Vagina (tissue), 2 donors: ENCODE results near the gene MPIG6B.

Experiments
- POLR2A ChIP-seq, 2 donors: fragments of 450-650 bp; IDR thresholded peaks; one replicate each; pipeline ENCODE4 v1.6.1; 2017; ENCODE audit warnings: antibody characterized with exemption in 2 of 2, mild to moderate bottlenecking in 2 of 2, moderate library complexity in 2 of 2
- POLR2AphosphoS5 ChIP-seq, 2 donors: sonication (generic); formaldehyde crosslinking; IDR thresholded peaks; one replicate each; pipeline ENCODE4 v1.9.0; 2017; ENCODE audit warnings: antibody characterized with exemption in 2 of 2, mild to moderate bottlenecking in 2 of 2, low read depth in 1 of 2; ENCODE audit not compliant: insufficient read depth in 1 of 2
- TF ChIP-seq, protein P1 (sequence below), 3 experiments: fragments of 450-650 bp in 2 of 3; fragments of 200-600 bp in 1 of 3; sonication (generic) in 1 of 3; IDR thresholded peaks; one replicate each; pipeline ENCODE4 v1.5.1; 2017 to 2019; ENCODE audit warnings: antibody characterized with exemption in 3 of 3, mild to moderate bottlenecking in 2 of 3, moderate library complexity in 2 of 3

DNA sequence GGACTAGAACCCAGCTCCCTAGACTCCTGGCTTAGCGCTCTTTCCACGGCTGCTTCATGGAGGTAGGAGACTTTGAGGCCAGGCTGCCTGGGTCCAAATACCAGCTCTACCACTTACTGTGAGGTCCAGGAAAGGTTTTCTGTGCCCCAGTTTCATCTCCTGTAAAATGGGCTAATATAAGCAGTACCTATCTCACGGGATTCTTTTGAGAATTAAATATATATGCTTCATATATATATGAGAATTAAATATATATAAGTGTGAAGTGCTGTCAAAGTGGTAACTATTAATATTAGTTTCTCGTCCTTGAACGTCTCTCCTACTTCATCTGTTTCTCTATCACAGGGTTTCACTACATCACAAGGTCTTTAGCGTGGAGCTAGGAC, 32.1 kb upstream of the MPIG6B start:
- TF ChIP-seq, protein P1, sequence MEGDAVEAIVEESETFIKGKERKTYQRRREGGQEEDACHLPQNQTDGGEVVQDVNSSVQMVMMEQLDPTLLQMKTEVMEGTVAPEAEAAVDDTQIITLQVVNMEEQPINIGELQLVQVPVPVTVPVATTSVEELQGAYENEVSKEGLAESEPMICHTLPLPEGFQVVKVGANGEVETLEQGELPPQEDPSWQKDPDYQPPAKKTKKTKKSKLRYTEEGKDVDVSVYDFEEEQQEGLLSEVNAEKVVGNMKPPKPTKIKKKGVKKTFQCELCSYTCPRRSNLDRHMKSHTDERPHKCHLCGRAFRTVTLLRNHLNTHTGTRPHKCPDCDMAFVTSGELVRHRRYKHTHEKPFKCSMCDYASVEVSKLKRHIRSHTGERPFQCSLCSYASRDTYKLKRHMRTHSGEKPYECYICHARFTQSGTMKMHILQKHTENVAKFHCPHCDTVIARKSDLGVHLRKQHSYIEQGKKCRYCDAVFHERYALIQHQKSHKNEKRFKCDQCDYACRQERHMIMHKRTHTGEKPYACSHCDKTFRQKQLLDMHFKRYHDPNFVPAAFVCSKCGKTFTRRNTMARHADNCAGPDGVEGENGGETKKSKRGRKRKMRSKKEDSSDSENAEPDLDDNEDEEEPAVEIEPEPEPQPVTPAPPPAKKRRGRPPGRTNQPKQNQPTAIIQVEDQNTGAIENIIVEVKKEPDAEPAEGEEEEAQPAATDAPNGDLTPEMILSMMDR (IDR thresholded peaks at IDR 0.05) = no peak
- TF ChIP-seq POLR2AphosphoS5 (IDR thresholded peaks at IDR 0.05; ENCODE audit: insufficient read depth in 1 of 2, low read depth in 1 of 2) (no peak), POLR2A (IDR thresholded peaks at IDR 0.05) (no peak)
